ENCODE data around the gene NKAPL. TPM values are rescaled to one million over a fixed set of nuclear protein-coding genes. Genes with fewer than 3 reads are reported as not detected.
A peak's percentile ranks its signal among the peaks of the same experiment; 100 is the strongest.

NKAPL gene
- total and polyA plus RNA-seq, 12 donors: 0.37 to 3.4 (median 1.4) TPM; not detected in 1

GRCh38 chr6:28277746-28278145 lies 18.6 kb downstream of the NKAPL start:
- no peaks in the 10 kb centered on the region for H3K27me3 ChIP-seq
- TF ChIP-seq CTCF (IDR thresholded peaks at IDR 0.05) (no peak), POLR2A (IDR thresholded peaks at IDR 0.05) (no peak)
- WGBS, 4 donors: 73 to 79% (median 78%) methylated on average over 3 of the region's 3 CpGs
- no peak overlapping the region for H3K27ac ChIP-seq
- no peak for DNase-seq
- H3K4me3 ChIP-seq: no peak overlapping the region
- H3K9me3 ChIP-seq (replicated peaks in 1 of 3): no peaks in the 10 kb centered on the region
- H3K4me1 ChIP-seq (replicated peaks in 1 of 2): peaks cover 0 to 22% of the 10 kb centered on the region in 2 donors
- intact Hi-C loops (cut with DNase I): no loop called here
- H3K36me3 ChIP-seq (replicated peaks in 1 of 2): peaks cover 0 to 44% of the 10 kb centered on the region in 2 donors

GRCh38 chr6:28280595-28281287 lies 21.6 kb downstream of the NKAPL start:
- TF ChIP-seq CTCF (IDR thresholded peaks at IDR 0.05) (no peak), POLR2A (IDR thresholded peaks at IDR 0.05) (no peak)
- Histone ChIP-seq H3K4me1 (replicated peaks in 1 of 2) (peaks cover 0 to 17% of the 10 kb centered on the region in 2 donors), H3K9me3 (replicated peaks in 1 of 3) (no peaks in the 10 kb centered on the region), H3K27me3 (no peaks in the 10 kb centered on the region), H3K36me3 (replicated peaks in 1 of 2) (peaks cover 0 to 28% of the 10 kb centered on the region in 2 donors), H3K4me3 (peak overlapping the region in 2 of 4 donors; percentile 71 to 74), H3K27ac (no peak overlapping the region)
- 41 to 45% (median 43%) methylated on average over 3 of the region's 3 CpGs for WGBS, 4 donors
- DNase-seq: no peak
- intact Hi-C loops (cut with DNase I): loop anchor here in 1 of 2 donors (10.0 kb wide), 1 partner anchor 74 kb away; no protein-coding TSS in a partner anchor

GRCh38 chr6:28281288-28282064 lies 22.4 kb downstream of the NKAPL start, which contains the start of gene PGBD1:
TSS of gene PGBD1 (plus strand) at chr6:28281572. CDS start at chr6:28283814, 2,242 bp downstream.
- peak within 1 kb of the TSS in 3 of 4 donors; percentile 25 to 74 (median 71) for H3K4me3 ChIP-seq
- DNase-seq: peak; percentile 61 to 74 (median 65)
- H3K36me3 ChIP-seq (replicated peaks in 1 of 2): peaks cover 0 to 23% of the 10 kb centered on the region in 2 donors
- no peak for TF ChIP-seq CTCF (IDR thresholded peaks at IDR 0.05)
- TF ChIP-seq POLR2A (IDR thresholded peaks at IDR 0.05): peak; percentile 18 to 32
- WGBS, 4 donors: 0 to 3% (median 1%) methylated on average over 17 to 50 of the region's 50 CpGs
- intact Hi-C loops (cut with DNase I): loop anchor here in 1 of 2 donors (10.0 kb wide), 1 partner anchor 73 kb away; no protein-coding TSS in a partner anchor
- H3K4me1 ChIP-seq (replicated peaks in 1 of 2): peaks cover 0 to 17% of the 10 kb centered on the region in 2 donors
- H3K9me3 ChIP-seq (replicated peaks in 1 of 3): no peaks in the 10 kb centered on the region
- H3K27me3 ChIP-seq: no peaks in the 10 kb centered on the region
- peak within 1 kb of the TSS in 2 of 5 donors; percentile 11 to 24 for H3K27ac ChIP-seq

GRCh38 chr6:28282926-28283325 lies 23.8 kb downstream of the NKAPL start:
- intact Hi-C loops (cut with DNase I): loop anchor here in 1 of 2 donors (10.0 kb wide), 1 partner anchor 72 kb away; no protein-coding TSS in a partner anchor
- Histone ChIP-seq H3K4me3 (peak overlapping the region in 1 of 4 donors; percentile 74), H3K27me3 (no peaks in the 10 kb centered on the region), H3K9me3 (replicated peaks in 1 of 3) (no peaks in the 10 kb centered on the region), H3K4me1 (replicated peaks in 1 of 2) (peaks cover 0 to 17% of the 10 kb centered on the region in 2 donors), H3K27ac (no peak overlapping the region), H3K36me3 (replicated peaks in 1 of 2) (peaks cover 0 to 25% of the 10 kb centered on the region in 2 donors)
- TF ChIP-seq POLR2A (IDR thresholded peaks at IDR 0.05) (no peak), CTCF (IDR thresholded peaks at IDR 0.05) (no peak)
- WGBS, 4 donors: 97 to 100% (median 99%) methylated on average over 2 of the region's 2 CpGs
- DNase-seq: no peak
